Peyer's patch (tissue), 4 donors: Measurements from ENCODE around the gene SLC5A11.

Experiments
- POLR2A ChIP-seq, 2 donors: fragments of 450-650 bp; IDR thresholded peaks; one replicate each; pipeline ENCODE4 v1.5.1; 2017; ENCODE audit warnings: antibody characterized with exemption in 2 of 2, mild to moderate bottlenecking in 2 of 2, moderate library complexity in 2 of 2
- TF ChIP-seq, protein P1 (sequence below), 6 experiments: fragments of 450-650 bp in 4 of 6; fragments of 200-600 bp in 2 of 6; sonication (generic) in 1 of 6; IDR thresholded peaks; one replicate each; pipeline ENCODE4 v1.5.1; 2017 to 2019; ENCODE audit warnings: antibody characterized with exemption in 6 of 6, mild to moderate bottlenecking in 3 of 6, moderate library complexity in 1 of 6

GRCh38 chr16:24915019-24915418 lies 69.3 kb downstream of the SLC5A11 start:
- TF ChIP-seq, protein P1, sequence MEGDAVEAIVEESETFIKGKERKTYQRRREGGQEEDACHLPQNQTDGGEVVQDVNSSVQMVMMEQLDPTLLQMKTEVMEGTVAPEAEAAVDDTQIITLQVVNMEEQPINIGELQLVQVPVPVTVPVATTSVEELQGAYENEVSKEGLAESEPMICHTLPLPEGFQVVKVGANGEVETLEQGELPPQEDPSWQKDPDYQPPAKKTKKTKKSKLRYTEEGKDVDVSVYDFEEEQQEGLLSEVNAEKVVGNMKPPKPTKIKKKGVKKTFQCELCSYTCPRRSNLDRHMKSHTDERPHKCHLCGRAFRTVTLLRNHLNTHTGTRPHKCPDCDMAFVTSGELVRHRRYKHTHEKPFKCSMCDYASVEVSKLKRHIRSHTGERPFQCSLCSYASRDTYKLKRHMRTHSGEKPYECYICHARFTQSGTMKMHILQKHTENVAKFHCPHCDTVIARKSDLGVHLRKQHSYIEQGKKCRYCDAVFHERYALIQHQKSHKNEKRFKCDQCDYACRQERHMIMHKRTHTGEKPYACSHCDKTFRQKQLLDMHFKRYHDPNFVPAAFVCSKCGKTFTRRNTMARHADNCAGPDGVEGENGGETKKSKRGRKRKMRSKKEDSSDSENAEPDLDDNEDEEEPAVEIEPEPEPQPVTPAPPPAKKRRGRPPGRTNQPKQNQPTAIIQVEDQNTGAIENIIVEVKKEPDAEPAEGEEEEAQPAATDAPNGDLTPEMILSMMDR (IDR thresholded peaks at IDR 0.05), result no peak
- no peak for TF ChIP-seq POLR2A (IDR thresholded peaks at IDR 0.05)
